PC-3 (cell line): ENCODE data around the gene SLC4A7. TPM values are rescaled to one million over a fixed set of nuclear protein-coding genes. Genes with fewer than 3 reads are reported as not detected.
A peak's percentile ranks its signal among the peaks of the same experiment; 100 is the strongest.

Source experiments
- ATAC-seq: fragments of 200-7000 bp; cut with Tn5 transposase; 2 replicates; pipeline ENCODE4 v1.9.1; 2020; ENCODE audit warnings: mild to moderate bottlenecking, moderate library complexity
- BruUV-seq: library from RNA; stranded (reverse); fragments of 400-500 nt; replicated peaks from 2 replicates; lab custom pipeline; 2021; lab: Mats Ljungman, UMichigan
- CTCF ChIA-PET: fragments of 300-600 bp; sonication (Branson Sonifier 250); formaldehyde crosslinking; loops from one replicate; lab custom pipeline; 2022; ENCODE audit warnings: antibody characterized with exemption; lab: Charles Lee
- POLR2A ChIA-PET: fragments of 300-600 bp; sonication (Branson Sonifier 250); formaldehyde crosslinking; loops from one replicate; lab custom pipeline; 2022; ENCODE audit warnings: antibody characterized with exemption; ENCODE audit not compliant: unreplicated experiment; lab: Charles Lee
- DNase-seq: peaks from one replicate; pipeline ENCODE4 v3.0.0-alpha.2; 2015
- H2AFZ ChIP-seq: fragments of 300-600 bp; sonication (generic); 2 replicates; pipeline ENCODE4 v1.6.0; 2016; ENCODE audit warnings: antibody characterized with exemption, low read length
- H3F3A ChIP-seq: fragments of 300-600 bp; sonication (generic); one replicate; pipeline ENCODE4 v1.6.0; 2017; ENCODE audit warnings: antibody characterized with exemption, low read length, control low read depth, mild to moderate bottlenecking; ENCODE audit not compliant: unreplicated experiment
- H3K27ac ChIP-seq: fragments of 300-600 bp; sonication (generic); 2 replicates; pipeline ENCODE4 v1.5.1; 2016; ENCODE audit warnings: mild to moderate bottlenecking, low read length
- H3K27me3 ChIP-seq: fragments of 300-600 bp; sonication (generic); 2 replicates; pipeline ENCODE4 v1.6.1; 2016; ENCODE audit warnings: low read length, mixed read lengths
- H3K36me3 ChIP-seq: fragments of 300-600 bp; sonication (generic); 2 replicates; pipeline ENCODE4 v1.6.1; 2016; ENCODE audit warnings: low read depth, mixed run types, low read length, mixed read lengths
- H3K4me1 ChIP-seq: fragments of 300-600 bp; sonication (generic); 2 replicates; pipeline ENCODE4 v1.5.1; 2016; ENCODE audit warnings: low read length; ENCODE audit not compliant: insufficient read depth
- H3K4me2 ChIP-seq: fragments of 300-600 bp; sonication (generic); 2 replicates; pipeline ENCODE4 v1.6.0; 2016; ENCODE audit warnings: low read length
- H3K4me3 ChIP-seq: fragments of 300-600 bp; sonication (generic); 2 replicates; pipeline ENCODE4 v1.5.1; 2016; ENCODE audit warnings: mild to moderate bottlenecking, low read length, mixed read lengths
- H3K79me2 ChIP-seq: fragments of 300-600 bp; sonication (generic); 2 replicates; pipeline ENCODE4 v1.6.1; 2017; ENCODE audit warnings: low read length, mixed read lengths
- H3K9ac ChIP-seq: fragments of 300-600 bp; sonication (generic); 2 replicates; pipeline ENCODE4 v1.6.0; 2016; ENCODE audit warnings: mild to moderate bottlenecking, low read length
- H3K9me2 ChIP-seq: fragments of 300-600 bp; sonication (generic); replicated peaks from 2 replicates; pipeline ENCODE4 v1.6.1; 2016; ENCODE audit warnings: mixed run types, low read length, mixed read lengths
- H3K9me3 ChIP-seq: fragments of 300-600 bp; sonication (generic); 2 replicates; pipeline ENCODE4 v1.6.1; 2016; ENCODE audit warnings: low read length, mixed read lengths
- H4K20me1 ChIP-seq: fragments of 300-600 bp; sonication (generic); 2 replicates; pipeline ENCODE4 v1.6.1; 2016; ENCODE audit warnings: low read length, mixed read lengths
- EZH2 ChIP-seq: fragments of 300-600 bp; sonication (generic); IDR thresholded peaks from one replicate; pipeline ENCODE4 v1.6.1; 2017; ENCODE audit warnings: antibody characterized with exemption, mild to moderate bottlenecking, low read length; ENCODE audit not compliant: unreplicated experiment
- EZH2phosphoT487 ChIP-seq: fragments of 300-600 bp; sonication (generic); IDR thresholded peaks from 2 replicates; pipeline ENCODE4 v1.6.1; 2018; ENCODE audit warnings: mild to moderate bottlenecking, antibody characterized with exemption, low read length, borderline replicate concordance
- intact Hi-C: fragments of 100-400 bp; cut with micrococcal nuclease; formaldehyde crosslinking; loops from 2 replicates; pipeline ENCODE4 v1.9.0; 2023
- total RNA-seq: library from RNA; depleted of rRNA; stranded (reverse); fragments of >200 nt; gene quantifications from 2 replicates; pipeline ENCODE4 v1.2.3, GENCODE V29; 2014
- TF ChIP-seq, protein P1 (sequence below): fragments of 300-600 bp; sonication (generic); conservative IDR thresholded peaks from 2 replicates; pipeline ENCODE4 v1.5.1; 2017; ENCODE audit warnings: antibody characterized with exemption, low read depth, mild to moderate bottlenecking, low read length

The SLC4A7 gene
- total RNA-seq, 1 experiment from 2014 or later: 56.0 TPM

DNA sequence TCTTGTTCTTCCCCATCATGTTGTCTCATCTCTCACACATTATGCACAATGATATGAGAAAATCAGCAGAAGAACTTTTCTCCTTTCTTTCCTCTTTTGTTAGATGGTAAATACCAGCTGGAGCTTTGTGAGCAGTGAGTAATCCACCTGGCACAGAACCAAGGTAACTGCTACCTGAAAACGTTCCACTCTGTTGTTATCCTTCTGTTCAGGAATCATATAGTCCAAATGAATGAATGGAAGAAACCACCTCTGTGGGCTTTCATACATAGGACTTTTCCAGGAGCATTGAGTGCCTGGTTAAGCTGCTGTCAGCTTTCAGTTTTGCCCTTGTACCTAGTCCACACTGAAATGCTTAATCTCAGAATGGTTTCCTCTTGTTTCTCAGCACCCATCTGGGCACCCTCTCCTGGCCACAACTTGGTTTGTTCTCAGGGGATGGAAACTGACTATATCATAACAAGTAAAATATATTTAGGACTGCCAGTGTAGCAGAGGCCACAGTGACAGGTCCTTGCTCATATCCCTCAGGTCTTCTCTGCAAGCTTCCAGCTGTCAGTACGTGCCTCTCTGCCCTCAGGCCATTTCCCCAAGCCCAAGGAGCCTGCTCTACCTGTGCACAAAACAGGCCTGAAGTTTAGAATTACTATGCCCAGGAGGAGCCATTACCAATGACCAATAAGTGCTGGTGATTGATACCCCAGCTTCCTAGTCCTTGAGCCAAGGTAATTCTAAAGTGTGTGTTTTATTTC lies 23.5 kb upstream of the SLC4A7 start:
- Histone ChIP-seq H3F3A (peaks cover 6% of the 10 kb centered on the region), H3K27me3 (no peaks in the 10 kb centered on the region), H3K36me3 (no peaks in the 10 kb centered on the region), H2AFZ (no peak overlapping the region), H3K9me2 (no peaks in the 10 kb centered on the region), H4K20me1 (no peaks in the 10 kb centered on the region), H3K79me2 (no peaks in the 10 kb centered on the region), H3K4me2 (peak overlapping the region; percentile 61), H3K9ac (no peak overlapping the region), H3K4me3 (no peak overlapping the region), H3K9me3 (no peaks in the 10 kb centered on the region), H3K4me1 (peaks cover 36% of the 10 kb centered on the region), H3K27ac (peak overlapping the region; percentile 42)
- POLR2A ChIA-PET: interaction anchor here (0.5 to 0.7 kb wide), 2 partner anchors 62 to 208 kb away, joined by 3 to 14 read pairs; no protein-coding TSS in a partner anchor
- DNase-seq: peak; percentile 95
- TF ChIP-seq EZH2phosphoT487: no peak
- no TSS peak for BruUV-seq
- CTCF ChIA-PET: no interaction called here
- intact Hi-C loops: loop anchor here (1.0 kb wide), 2 partner anchors 16 to 27 kb away; no protein-coding TSS in a partner anchor
- ATAC-seq: peak; percentile 71

DNA sequence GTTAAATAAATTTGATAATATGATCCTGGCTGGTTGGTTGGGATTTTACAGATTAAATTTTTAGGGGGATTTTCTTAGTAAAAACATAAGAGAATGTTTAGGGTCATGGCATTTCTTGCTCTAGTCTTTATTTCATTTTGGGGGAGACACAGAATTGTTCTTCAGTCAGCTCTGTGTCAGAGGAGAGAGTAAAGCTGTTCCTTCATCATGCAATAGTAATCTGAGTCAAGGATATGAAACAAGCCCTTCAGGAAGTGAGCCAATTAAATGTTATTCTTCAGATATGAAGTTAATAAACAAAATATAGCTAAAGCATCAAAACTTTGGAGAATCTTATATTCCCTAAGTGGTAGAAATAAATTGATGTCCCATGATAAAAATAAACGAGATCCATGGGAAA lies 22.9 kb upstream of the SLC4A7 start:
- POLR2A ChIA-PET: interaction anchor here (0.6 to 0.7 kb wide), 2 partner anchors 70 to 208 kb away, joined by 3 to 17 read pairs; no protein-coding TSS in a partner anchor
- TF ChIP-seq, protein P1, sequence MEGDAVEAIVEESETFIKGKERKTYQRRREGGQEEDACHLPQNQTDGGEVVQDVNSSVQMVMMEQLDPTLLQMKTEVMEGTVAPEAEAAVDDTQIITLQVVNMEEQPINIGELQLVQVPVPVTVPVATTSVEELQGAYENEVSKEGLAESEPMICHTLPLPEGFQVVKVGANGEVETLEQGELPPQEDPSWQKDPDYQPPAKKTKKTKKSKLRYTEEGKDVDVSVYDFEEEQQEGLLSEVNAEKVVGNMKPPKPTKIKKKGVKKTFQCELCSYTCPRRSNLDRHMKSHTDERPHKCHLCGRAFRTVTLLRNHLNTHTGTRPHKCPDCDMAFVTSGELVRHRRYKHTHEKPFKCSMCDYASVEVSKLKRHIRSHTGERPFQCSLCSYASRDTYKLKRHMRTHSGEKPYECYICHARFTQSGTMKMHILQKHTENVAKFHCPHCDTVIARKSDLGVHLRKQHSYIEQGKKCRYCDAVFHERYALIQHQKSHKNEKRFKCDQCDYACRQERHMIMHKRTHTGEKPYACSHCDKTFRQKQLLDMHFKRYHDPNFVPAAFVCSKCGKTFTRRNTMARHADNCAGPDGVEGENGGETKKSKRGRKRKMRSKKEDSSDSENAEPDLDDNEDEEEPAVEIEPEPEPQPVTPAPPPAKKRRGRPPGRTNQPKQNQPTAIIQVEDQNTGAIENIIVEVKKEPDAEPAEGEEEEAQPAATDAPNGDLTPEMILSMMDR: no peak
- no peak for TF ChIP-seq EZH2
- no peak for TF ChIP-seq EZH2phosphoT487
- no peaks in the 10 kb centered on the region for H3K27me3 ChIP-seq
- H4K20me1 ChIP-seq: no peaks in the 10 kb centered on the region
- intact Hi-C loops: loop anchor here (1.0 kb wide), 2 partner anchors 16 to 27 kb away; no protein-coding TSS in a partner anchor
- peaks cover 36% of the 10 kb centered on the region for H3K4me1 ChIP-seq
- H3K9ac ChIP-seq: no peak overlapping the region
- BruUV-seq: no TSS peak
- peak; percentile 41 for ATAC-seq
- DNase-seq: no peak
- H3K9me3 ChIP-seq: no peaks in the 10 kb centered on the region
- peaks cover 6% of the 10 kb centered on the region for H3F3A ChIP-seq
- no peaks in the 10 kb centered on the region for H3K79me2 ChIP-seq
- peak overlapping the region; percentile 42 for H3K27ac ChIP-seq
- H3K4me3 ChIP-seq: no peak overlapping the region
- H3K4me2 ChIP-seq: peak overlapping the region; percentile 61
- no peak overlapping the region for H2AFZ ChIP-seq
- CTCF ChIA-PET: no interaction called here
- no peaks in the 10 kb centered on the region for H3K36me3 ChIP-seq
- H3K9me2 ChIP-seq: no peaks in the 10 kb centered on the region

DNA sequence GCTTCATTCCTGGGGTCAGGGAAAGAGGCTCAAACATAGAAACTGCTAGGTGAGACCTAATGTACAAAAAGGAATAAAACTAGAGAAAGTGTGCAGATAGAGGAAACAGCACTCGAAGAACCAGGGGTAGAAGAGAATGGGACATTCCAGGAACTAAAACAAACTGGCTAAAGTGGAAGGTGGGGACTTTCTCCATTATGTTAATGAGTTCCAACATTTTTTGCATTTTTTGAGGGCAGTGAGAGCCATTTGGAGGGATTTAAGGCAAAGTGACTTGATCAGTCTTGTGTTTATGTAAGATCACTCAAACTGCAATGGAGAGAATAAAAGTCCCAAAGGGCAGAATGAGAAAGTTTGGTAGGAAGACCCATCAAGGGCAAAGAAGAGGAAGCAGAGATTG lies 20.6 kb upstream of the SLC4A7 start:
- BruUV-seq: no TSS peak
- no peak for TF ChIP-seq EZH2phosphoT487
- no peak for TF ChIP-seq EZH2
- TF ChIP-seq, protein P1: no peak
- Histone ChIP-seq H3K27me3 (no peaks in the 10 kb centered on the region), H3K27ac (no peak overlapping the region), H3K36me3 (no peaks in the 10 kb centered on the region), H3K9ac (no peak overlapping the region), H3F3A (peaks cover 6% of the 10 kb centered on the region), H3K4me1 (peaks cover 36% of the 10 kb centered on the region), H2AFZ (no peak overlapping the region), H3K79me2 (no peaks in the 10 kb centered on the region), H3K9me3 (no peaks in the 10 kb centered on the region), H4K20me1 (no peaks in the 10 kb centered on the region), H3K4me2 (no peak overlapping the region), H3K9me2 (no peaks in the 10 kb centered on the region), H3K4me3 (no peak overlapping the region)
- intact Hi-C loops: no loop called here
- ChIA-PET POLR2A (no interaction called here), CTCF (no interaction called here)
- ATAC-seq (no peak), DNase-seq (no peak)
